Thymus (tissue), 11 donors: ENCODE measurements around the gene ENO3. TPM values are rescaled to one million over a fixed set of nuclear protein-coding genes. Genes with fewer than 3 reads are reported as not detected.

Source experiments
- DNase-seq, 9 donors: peaks; one replicate each; pipeline ENCODE4 v3.0.0-alpha.2; 2013; ENCODE audit warnings: low spot score in 9 of 9, low read depth in 6 of 9, missing footprints in 1 of 9
- H3K27ac ChIP-seq, 2 donors: one replicate each; pipeline ENCODE4 v1.5.1; 2013; ENCODE audit warnings: control low read depth in 1 of 2, low read depth in 1 of 2, low read length in 1 of 2, mild to moderate bottlenecking in 1 of 2, moderate library complexity in 1 of 2
- H3K27me3 ChIP-seq, 2 donors: one replicate each; pipeline ENCODE4 v1.5.1; 2013; ENCODE audit warnings: low read length in 1 of 2; ENCODE audit not compliant: control insufficient read depth in 2 of 2, insufficient read depth in 1 of 2
- H3K36me3 ChIP-seq, 2 donors: one replicate each; pipeline ENCODE4 v1.5.1; 2013; ENCODE audit warnings: low read length in 1 of 2, mild to moderate bottlenecking in 1 of 2, moderate library complexity in 1 of 2; ENCODE audit not compliant: control insufficient read depth in 2 of 2, insufficient read depth in 2 of 2
- H3K4me1 ChIP-seq, 2 donors: one replicate each; pipeline ENCODE4 v1.5.1; 2013; ENCODE audit warnings: low read length in 2 of 2; ENCODE audit not compliant: control insufficient read depth in 2 of 2, insufficient read depth in 2 of 2
- H3K4me3 ChIP-seq, 2 donors: one replicate each; pipeline ENCODE4 v1.5.1; 2013; ENCODE audit warnings: low read length in 2 of 2, control low read depth in 1 of 2, mild to moderate bottlenecking in 1 of 2
- H3K9me3 ChIP-seq, 2 donors: one replicate each; pipeline ENCODE4 v1.5.1; 2013; ENCODE audit warnings: low read length in 1 of 2, mild to moderate bottlenecking in 1 of 2; ENCODE audit not compliant: control insufficient read depth in 2 of 2, insufficient read depth in 1 of 2
- WGBS: extraction: QIAGEN DNeasy Blood & Tissue Kit; methylation state at CpG from one replicate; pipeline ENCODE4 v1.1.7; 2013; 5-methylcytosine and 5-hydroxymethylcytosine counted together
- polyA plus RNA-seq: library from polyadenylated mRNA; stranded (reverse); fragments of 200-250 nt; gene quantifications from one replicate; pipeline ENCODE4 v1.2.3, GENCODE V29; 2013
- total RNA-seq: library from RNA; stranded (reverse); fragments of 120-200 nt; gene quantifications from one replicate; pipeline ENCODE4 v1.2.4, GENCODE V29; 2013
- donor health status: healthy.

The ENO3 gene
- total and polyA plus RNA-seq, 2 donors, result 12.4 to 25.7 TPM

- H3K27ac ChIP-seq, result peak overlapping the region; percentile 84 to 91
- DNase-seq, result no peak
- H3K36me3 ChIP-seq, result peaks cover 0 to 5% of the 10 kb centered on the region in 2 donors
- H3K4me3 ChIP-seq, result peak overlapping the region; percentile 87 to 91
- H3K9me3 ChIP-seq, result peaks cover 0 to 5% of the 10 kb centered on the region in 2 donors
- peaks cover 15 to 29% of the 10 kb centered on the region in 2 donors for H3K4me1 ChIP-seq
- no peaks in the 10 kb centered on the region for H3K27me3 ChIP-seq
- WGBS, result 1% methylated on average over 30 of the region's 30 CpGs
Measured at GRCh38 chr17:4987767-4988567, 37.0 kb downstream of the ENO3 start.

- Histone ChIP-seq H3K4me3 (no peak overlapping the region), H3K27ac (no peak overlapping the region), H3K27me3 (peaks cover 6 to 31% of the 10 kb centered on the region in 2 donors), H3K9me3 (peaks cover 0 to 4% of the 10 kb centered on the region in 2 donors), H3K36me3 (no peaks in the 10 kb centered on the region), H3K4me1 (peaks cover 16 to 19% of the 10 kb centered on the region in 2 donors)
- WGBS, result 96% methylated on average over 6 of the region's 6 CpGs
- no peak for DNase-seq
Measured at GRCh38 chr17:4994081-4994595, 43.2 kb downstream of the ENO3 start.

GRCh38 chr17:4997302-4998026 lies 46.5 kb downstream of the ENO3 start, which contains the start of the genes INCA1 and KIF1C:
INCA1 (minus strand) TSS chr17:4997522; CDS start chr17:4994437, 3,085 bp downstream.
KIF1C (plus strand) TSS chr17:4997950; CDS start chr17:5000247, 2,297 bp downstream.
- under 1% methylated on average over 93 of the region's 93 CpGs for WGBS
- DNase-seq, result peak in 8 of 9 donors; percentile 73 to 94 (median 86)
- Histone ChIP-seq H3K4me1 (peaks cover 17 to 18% of the 10 kb centered on the region in 2 donors), H3K27ac (peak within 1 kb of the TSS; percentile 68 to 73), H3K4me3 (peak within 1 kb of the TSS; percentile 64 to 86), H3K9me3 (peaks cover 0 to 4% of the 10 kb centered on the region in 2 donors), H3K27me3 (peaks cover 6 to 32% of the 10 kb centered on the region in 2 donors), H3K36me3 (peaks cover 8 to 9% of the 10 kb centered on the region in 2 donors)

GRCh38 chr17:4998027-4998731 lies 47.3 kb downstream of the ENO3 start:
- no peak for DNase-seq
- Histone ChIP-seq H3K4me3 (peak overlapping the region; percentile 64 to 86), H3K9me3 (peaks cover 0 to 4% of the 10 kb centered on the region in 2 donors), H3K27ac (peak overlapping the region in 1 of 2 donors; percentile 25), H3K4me1 (peaks cover 17 to 18% of the 10 kb centered on the region in 2 donors), H3K27me3 (peaks cover 6 to 32% of the 10 kb centered on the region in 2 donors), H3K36me3 (peaks cover 10 to 14% of the 10 kb centered on the region in 2 donors)
- 6% methylated on average over 55 of the region's 55 CpGs for WGBS

DNA sequence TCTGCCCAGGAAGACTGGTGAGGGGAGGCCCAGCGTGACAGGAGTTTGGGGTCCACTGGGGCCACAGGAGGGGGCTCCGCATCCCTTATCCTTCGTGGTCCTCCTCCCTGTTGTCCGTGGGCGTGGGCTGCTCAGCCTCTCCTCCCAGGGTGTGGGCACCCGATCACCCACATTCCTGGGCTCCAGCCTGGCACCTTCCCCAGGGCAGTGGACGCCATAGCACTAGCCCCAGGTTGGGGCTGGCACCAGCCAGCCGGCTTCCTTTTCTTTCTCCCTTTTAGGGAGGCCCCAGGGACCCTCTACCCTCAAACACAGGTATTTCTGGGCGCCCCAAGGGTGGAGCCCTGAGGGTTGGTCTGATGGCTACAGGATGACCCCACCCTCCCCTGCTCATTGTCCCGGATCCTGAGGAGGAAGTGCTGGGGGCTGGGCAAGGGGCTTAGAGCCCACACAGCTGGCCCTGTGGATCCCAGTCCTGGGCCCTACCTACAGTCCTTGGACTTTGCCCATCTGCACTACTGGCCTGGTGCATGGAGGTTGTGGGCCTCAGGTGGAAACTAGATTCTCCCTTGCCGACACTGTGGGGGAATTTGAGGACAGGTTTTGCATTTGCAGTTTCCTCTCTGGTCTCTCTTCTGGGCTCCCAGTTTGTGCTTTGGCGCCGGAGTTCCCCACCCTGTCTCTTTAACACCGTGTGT lies 48.0 kb downstream of the ENO3 start:
- WGBS, result 69% methylated on average over 14 of the region's 14 CpGs
- Histone ChIP-seq H3K36me3 (peaks cover 15 to 19% of the 10 kb centered on the region in 2 donors), H3K9me3 (peaks cover 0 to 4% of the 10 kb centered on the region in 2 donors), H3K4me1 (peaks cover 17 to 18% of the 10 kb centered on the region in 2 donors), H3K27me3 (peaks cover 6 to 32% of the 10 kb centered on the region in 2 donors), H3K4me3 (peak overlapping the region; percentile 64 to 86), H3K27ac (no peak overlapping the region)
- DNase-seq, result no peak

- peaks cover 17 to 18% of the 10 kb centered on the region in 2 donors for H3K4me1 ChIP-seq
- no peak overlapping the region for H3K27ac ChIP-seq
- no peak for DNase-seq
- peak overlapping the region in 1 of 2 donors; percentile 64 for H3K4me3 ChIP-seq
- WGBS, result 84% methylated on average over 12 of the region's 12 CpGs
- H3K36me3 ChIP-seq, result peaks cover 22 to 25% of the 10 kb centered on the region in 2 donors
- peaks cover 0 to 4% of the 10 kb centered on the region in 2 donors for H3K9me3 ChIP-seq
- peaks cover 6 to 32% of the 10 kb centered on the region in 2 donors for H3K27me3 ChIP-seq
Measured at GRCh38 chr17:4999430-5000093, 48.6 kb downstream of the ENO3 start.

GRCh38 chr17:5000237-5000639 lies 49.3 kb downstream of the ENO3 start:
- WGBS, result 95% methylated on average over 11 of the region's 11 CpGs
- no peak for DNase-seq
- peaks cover 6 to 32% of the 10 kb centered on the region in 2 donors for H3K27me3 ChIP-seq
- peaks cover 17 to 18% of the 10 kb centered on the region in 2 donors for H3K4me1 ChIP-seq
- H3K27ac ChIP-seq, result no peak overlapping the region
- peaks cover 29 to 32% of the 10 kb centered on the region in 2 donors for H3K36me3 ChIP-seq
- no peak overlapping the region for H3K4me3 ChIP-seq
- peaks cover 0 to 4% of the 10 kb centered on the region in 2 donors for H3K9me3 ChIP-seq
